GM13977 (cell line): ENCODE results near the gene TMEM185A.
"Not testable (repeated sequence)": the region's sequence is repeated elsewhere in the genome, so short reads cannot be mapped to it uniquely, and the experiment has no call there.

Source experiments
- DNase-seq: peaks from one replicate; pipeline ENCODE4 v3.0.0; 2012; ENCODE audit warnings: low spot score
- in situ Hi-C: fragments of 300-500 bp; cut with MboI; formaldehyde crosslinking; loops from one replicate; pipeline ENCODE4 v1.12.0; 2022; ENCODE audit warnings: low sequenced_read_pairs, low pct_unique_long_range_greater_than_20kb, mixed read lengths, inconsistent platforms; ENCODE audit not compliant: unreplicated experiment
- TF ChIP-seq, protein P1 (sequence below): IDR thresholded peaks from 2 replicates; pipeline ENCODE4 v1.5.1; 2012; ENCODE audit warnings: mild to moderate bottlenecking, control low read depth; ENCODE audit not compliant: insufficient read depth; ENCODE audit errors: extremely low read depth, missing control alignments

The TMEM185A gene

DNA sequence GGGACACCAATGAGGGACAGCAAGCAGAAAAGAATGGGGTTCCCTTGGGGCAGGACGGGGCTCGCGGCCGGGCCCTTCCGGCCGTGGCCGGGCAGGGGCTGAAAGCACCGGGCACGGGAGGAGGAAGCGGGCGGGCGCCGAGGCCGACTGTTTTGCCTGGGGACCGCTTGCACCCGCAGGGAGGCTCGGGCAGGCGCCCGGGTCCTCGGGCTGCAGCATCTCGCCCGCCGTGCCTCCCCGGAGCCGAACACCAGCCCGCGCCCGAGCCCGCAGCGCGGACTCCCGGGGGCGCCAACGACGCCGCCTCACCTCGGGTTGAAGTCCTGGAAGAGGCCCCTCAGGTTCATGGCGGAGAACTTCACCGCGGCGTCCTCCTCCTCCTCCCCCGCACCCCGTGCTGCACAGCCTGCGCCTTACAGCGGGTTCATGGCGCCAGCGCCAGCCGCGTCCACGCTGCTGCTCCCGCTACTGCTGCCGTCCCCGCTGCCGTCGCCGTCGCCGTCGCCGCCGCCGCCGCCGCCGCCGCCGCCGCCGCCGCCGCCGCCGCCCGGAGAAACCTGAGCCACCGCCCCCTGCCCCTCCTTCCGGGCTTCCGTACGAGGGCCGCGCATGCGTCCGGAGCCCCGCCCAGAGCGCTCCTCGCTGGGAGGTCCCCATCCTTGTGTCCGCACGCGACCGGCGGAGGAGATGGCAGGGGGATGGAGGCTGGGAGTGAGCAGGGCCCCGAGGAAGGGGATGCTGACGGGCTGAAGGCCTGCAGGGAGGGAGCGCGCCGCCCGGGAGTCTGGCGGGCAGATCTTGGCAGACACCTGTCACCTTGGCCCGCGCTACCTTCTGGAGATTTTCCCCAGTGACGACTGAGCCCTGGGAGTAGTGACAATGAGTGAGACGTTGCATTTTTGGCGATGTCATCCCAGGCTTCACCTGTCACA is at the start of gene TMEM185A:
Gene TMEM185A, minus strand, starts transcription at position 559 of the 932 bp plus-strand sequence. Its CDS starts 212 bp downstream, at position 347.
- peak; percentile 81 for DNase-seq
- in situ Hi-C loops = no loop called here
- TF ChIP-seq, protein P1, sequence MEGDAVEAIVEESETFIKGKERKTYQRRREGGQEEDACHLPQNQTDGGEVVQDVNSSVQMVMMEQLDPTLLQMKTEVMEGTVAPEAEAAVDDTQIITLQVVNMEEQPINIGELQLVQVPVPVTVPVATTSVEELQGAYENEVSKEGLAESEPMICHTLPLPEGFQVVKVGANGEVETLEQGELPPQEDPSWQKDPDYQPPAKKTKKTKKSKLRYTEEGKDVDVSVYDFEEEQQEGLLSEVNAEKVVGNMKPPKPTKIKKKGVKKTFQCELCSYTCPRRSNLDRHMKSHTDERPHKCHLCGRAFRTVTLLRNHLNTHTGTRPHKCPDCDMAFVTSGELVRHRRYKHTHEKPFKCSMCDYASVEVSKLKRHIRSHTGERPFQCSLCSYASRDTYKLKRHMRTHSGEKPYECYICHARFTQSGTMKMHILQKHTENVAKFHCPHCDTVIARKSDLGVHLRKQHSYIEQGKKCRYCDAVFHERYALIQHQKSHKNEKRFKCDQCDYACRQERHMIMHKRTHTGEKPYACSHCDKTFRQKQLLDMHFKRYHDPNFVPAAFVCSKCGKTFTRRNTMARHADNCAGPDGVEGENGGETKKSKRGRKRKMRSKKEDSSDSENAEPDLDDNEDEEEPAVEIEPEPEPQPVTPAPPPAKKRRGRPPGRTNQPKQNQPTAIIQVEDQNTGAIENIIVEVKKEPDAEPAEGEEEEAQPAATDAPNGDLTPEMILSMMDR = no peak

DNA sequence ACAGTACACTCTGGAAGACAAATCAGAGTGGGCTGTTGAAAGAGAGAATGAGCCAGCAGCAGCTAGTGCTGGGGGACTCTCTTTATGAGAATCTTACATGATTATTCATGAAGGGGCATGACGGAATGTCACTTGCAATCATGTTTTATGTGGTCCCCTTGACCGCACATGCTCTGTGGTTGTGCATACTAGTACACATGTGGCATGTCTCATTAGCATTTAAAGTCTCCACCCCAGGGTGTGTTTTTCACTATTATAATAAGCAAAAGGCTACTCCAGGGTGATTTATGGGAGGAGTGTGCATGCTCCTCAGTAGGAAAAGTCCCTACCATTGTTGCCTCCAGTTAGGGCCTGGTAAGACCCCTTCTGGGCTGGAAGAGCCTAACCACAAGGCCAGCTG is 49.6 kb upstream of the TMEM185A start:
- DNase-seq = no peak
- in situ Hi-C loops = no loop called here
- TF ChIP-seq, protein P1 = no peak

DNA sequence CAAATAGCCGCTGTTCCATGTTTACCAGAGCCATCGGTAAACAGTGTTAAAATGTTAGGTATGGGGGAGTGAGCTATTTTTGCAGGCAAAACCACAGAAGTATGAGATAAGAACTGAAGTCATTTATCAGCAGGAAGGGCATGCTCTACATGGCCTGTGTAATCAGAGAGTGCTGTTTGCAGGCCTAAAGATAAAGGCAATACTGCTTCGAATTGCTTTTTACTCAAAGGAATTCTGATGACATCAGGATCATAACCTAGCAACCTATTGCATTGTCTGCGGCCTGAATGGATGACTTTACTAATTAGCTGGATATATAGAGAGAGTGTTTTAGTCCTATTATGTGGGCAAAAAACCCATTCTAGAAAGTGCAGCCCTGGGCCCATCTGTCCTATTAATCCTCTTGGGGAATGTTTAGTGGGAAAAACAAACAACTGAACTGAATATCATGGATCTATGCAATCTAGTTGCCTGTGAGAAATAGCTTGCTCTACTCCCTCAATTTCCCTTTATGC is 47.6 kb upstream of the TMEM185A start:
- DNase-seq, in situ Hi-C loops: not testable (repeated sequence)

DNA sequence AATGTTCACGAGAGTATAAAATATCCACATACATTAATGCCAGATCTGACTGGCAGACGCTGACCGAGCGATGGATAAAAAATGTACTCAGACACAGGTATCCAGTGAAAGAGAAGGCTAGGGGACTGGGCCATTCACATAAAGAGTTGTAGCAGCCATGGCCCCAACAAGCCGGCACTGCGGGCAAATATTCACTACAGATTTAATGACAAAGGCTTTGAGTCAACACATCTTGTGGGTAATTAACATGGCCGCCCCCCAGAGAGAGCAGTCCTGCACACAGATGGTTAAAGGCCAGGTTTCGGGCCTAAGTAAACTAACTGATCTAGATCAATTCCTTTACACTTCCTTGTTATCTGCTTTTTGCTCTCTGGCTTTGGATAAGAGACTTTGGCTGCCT is 44.0 kb upstream of the TMEM185A start:
- in situ Hi-C loops, DNase-seq: not testable (repeated sequence)

DNA sequence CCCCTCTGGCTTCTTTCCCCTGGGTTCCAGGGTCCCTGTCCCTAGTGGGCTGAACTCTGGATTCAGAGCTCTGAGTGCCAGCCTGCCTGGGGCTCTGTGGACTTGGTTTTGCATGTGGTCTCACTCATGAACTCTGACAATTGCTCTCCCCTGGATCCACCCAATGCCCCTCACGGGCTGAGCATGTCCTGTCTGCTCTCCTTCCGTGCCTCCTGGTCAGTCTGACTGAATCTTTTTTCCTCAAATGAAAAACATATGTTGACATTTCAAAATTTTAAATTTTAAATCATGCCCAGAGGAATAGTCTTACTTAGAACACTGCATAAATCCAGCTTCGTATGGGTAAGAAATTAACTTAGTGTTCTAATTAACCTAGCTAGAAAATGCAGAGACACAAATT is 43.5 kb upstream of the TMEM185A start:
- in situ Hi-C loops = not testable (repeated sequence)

DNA sequence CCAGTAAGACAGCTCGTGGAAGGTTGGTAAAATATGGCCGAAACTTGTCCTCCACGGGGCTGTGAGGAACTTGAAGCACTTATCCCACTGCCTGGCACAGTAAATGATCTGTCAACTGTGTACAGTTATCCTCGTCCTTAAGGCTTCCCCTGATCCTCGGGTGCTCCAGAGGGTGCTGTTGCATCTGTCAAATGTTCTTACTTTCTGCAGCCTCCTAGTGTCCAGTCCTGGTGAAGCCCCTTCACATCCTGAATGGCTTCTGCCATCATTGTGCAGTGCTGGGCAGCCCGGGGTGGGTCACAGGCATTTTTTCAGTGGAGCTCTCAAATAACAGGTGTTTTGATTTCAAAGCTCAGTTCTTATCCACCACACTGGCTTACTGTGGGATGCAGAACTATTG is 29.0 kb upstream of the TMEM185A start:
- in situ Hi-C loops, DNase-seq: not testable (repeated sequence)

More for the DNA sequence above, 43.5 kb upstream of the TMEM185A start:
- DNase-seq = not testable (repeated sequence)

DNA sequence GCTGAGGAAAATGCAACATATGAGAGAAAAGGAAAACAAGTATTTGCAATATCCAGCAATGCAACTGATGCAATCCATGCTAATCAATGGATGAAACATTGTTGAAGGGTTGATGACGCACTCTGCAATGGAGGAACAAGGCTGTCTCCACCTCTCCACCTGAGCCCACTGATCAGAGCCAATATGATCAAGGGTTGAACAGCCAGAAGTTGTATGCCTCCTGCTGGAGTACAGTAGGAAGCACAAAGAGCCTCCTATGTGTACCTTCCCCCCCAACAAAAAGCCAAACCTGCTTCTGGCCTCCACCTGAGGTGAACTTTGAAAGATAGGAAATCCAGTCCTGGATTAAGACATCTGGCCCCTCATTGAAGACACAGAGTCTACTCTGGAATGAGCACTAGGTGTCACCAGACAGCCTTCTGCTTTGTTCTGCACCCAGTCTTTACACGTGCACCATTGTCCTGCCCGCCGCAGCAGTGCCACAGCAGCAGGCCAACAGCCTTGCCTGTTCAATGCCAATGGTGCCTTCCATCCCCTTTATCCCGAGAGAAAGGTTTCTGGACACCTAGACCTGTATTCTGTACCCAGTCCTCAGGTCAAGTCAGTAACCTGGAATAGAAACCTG is 24.8 kb upstream of the TMEM185A start:
- in situ Hi-C loops = not testable (repeated sequence)

DNA sequence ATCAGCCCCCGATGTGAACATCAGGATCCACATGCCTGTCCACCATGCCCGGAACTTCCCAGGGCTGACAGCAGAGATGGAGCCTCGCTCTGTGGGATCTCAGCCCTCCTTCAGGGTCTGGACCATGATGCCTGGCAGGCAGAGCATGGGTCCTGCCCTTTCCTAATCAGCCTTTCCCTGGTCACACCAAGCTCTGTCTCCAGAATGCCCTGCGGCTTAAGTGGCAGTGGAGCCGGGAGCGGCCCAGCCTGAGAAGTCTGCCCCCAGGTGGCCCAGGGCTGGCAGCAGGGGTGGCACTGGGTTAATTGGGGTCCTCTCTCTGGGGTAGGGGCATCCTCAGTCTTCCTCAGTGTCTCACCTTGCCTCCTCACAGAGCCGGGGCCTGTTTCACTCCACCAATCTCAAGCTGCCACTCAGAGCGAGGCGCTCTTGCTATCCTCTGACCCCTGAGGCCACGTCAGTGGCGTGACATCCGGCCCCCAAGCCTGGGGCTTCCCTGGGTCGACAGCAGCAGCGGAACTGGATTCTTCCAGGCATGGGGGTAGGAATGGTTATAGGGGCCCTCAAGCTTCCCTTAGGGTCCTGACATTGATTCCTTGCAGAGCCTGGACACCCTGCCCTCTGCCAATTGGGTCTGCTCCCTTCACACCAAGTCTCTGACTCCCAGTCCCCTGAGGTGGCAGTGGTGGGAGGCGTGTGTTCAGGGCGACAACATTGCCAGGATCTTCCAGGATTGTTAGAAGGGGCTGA is 20.8 kb upstream of the TMEM185A start:
- no peak for DNase-seq
- in situ Hi-C loops = no loop called here
- TF ChIP-seq, protein P1 = no peak

More for the DNA sequence above, 24.8 kb upstream of the TMEM185A start:
- DNase-seq = not testable (repeated sequence)

DNA sequence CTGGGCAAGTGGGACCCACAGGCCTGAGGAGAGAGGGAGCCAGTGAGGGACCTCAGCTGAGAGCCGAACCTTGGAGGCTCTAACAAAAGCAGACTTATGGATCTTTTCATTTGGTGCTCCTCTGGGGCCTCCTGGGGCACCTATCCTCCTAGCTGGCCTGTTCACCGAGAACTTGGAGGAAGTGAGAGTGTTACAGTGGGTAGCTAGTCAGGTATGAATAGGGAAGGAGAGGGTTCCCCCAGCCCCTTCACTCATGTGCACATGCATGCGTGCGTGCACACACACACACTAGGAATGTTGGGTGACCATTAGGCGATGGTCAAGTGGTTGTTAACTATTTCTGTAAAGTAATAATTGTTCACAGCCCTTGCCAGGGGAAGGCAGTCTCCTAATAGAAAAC is 18.6 kb upstream of the TMEM185A start:
- no peak for DNase-seq
- in situ Hi-C loops = no loop called here
- TF ChIP-seq, protein P1 = no peak
